NCI-H2107 treated with DMSO at 0.1 percent for 48 hours (cell line): ENCODE data around the gene FBLN1.
"Not testable (repeated sequence)": the region's sequence is repeated elsewhere in the genome, so short reads cannot be mapped to it uniquely, and the experiment has no call there.

Experiments used
- DNase-seq: peaks from one replicate; lab custom pipeline; 2025; ENCODE audit not compliant: unreplicated experiment; lab: John Stamatoyannopoulos, UW

FBLN1 gene

DNA sequence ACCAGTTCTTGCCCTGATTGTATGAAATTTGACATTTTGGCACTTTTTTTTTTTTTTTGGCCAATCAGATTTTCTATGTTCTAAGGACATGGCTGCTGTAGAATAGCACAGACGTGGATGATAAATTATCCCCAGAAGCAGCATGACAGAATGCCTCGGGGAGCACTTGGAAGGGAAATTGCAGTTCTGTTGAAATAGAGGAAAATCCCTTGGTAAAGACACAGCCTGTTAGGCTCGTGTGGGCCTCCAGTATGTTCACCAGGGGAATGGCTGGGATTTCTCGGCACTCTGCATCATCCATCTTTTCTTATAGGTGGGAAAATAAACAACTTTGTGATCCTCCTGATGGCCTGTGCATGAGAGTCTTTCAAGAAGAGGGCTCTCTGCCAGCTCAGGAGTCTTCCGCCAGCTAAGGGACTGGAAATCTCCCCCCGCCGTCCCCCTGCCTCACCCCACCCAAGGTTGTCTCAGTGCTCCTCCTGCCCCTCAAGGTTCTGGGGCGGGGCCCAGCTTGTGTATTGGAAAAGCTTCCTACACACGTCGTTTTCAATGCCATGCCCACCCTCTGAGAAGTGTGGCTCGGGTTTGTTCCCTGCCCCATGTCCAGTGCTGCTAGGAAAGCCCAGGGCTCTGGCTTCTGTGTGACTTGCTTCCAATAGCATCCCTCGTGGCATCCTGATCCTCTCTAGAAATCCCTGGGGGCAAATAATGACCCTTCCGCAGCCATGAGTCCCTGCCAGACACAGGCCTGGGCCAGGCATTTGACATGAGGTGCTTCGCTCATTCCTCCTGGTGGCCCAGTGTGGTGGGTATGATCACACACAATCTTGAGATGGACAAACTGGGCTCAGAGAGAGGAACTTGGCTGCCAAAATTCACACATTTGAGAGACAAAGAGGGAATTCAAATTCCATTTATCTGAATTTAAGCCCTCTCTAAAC is 98.4 kb downstream of the FBLN1 start:
- no peak for DNase-seq

DNA sequence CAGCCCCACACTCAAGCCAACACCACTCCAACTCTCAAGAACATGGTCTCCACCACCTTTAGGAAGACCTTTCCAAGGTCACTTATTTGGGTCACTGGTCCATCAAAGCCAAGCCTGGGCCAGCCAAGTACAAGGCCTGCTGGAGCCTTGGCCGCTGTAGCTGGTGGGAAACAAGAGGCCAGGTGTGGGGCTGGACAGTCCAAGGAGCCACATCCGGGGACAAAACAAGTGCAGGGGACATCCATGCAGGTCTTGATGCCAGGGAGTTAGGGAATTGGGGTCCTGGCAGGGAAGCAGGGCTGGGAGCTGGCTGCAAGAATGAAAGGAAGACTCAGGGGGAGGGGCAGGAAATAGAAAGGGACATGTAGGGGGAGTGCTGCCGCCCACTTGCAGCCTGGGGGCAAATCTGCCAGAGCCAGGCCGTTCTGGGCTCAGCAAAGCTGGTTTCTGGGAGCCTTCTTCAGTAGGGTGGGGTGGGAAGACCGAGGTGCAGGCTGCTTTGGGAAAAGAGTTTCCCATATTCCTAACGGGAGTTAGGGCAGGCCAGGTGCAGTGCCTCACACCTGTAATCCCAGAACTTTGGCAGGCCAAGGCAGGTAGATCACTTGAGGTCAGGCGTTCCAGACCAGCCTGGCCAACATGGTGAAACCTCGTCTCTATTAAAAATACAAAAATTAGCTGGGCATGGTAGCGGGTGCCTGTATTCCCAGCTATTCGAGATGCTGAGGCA is 99.5 kb downstream of the FBLN1 start:
- no peak for DNase-seq

DNA sequence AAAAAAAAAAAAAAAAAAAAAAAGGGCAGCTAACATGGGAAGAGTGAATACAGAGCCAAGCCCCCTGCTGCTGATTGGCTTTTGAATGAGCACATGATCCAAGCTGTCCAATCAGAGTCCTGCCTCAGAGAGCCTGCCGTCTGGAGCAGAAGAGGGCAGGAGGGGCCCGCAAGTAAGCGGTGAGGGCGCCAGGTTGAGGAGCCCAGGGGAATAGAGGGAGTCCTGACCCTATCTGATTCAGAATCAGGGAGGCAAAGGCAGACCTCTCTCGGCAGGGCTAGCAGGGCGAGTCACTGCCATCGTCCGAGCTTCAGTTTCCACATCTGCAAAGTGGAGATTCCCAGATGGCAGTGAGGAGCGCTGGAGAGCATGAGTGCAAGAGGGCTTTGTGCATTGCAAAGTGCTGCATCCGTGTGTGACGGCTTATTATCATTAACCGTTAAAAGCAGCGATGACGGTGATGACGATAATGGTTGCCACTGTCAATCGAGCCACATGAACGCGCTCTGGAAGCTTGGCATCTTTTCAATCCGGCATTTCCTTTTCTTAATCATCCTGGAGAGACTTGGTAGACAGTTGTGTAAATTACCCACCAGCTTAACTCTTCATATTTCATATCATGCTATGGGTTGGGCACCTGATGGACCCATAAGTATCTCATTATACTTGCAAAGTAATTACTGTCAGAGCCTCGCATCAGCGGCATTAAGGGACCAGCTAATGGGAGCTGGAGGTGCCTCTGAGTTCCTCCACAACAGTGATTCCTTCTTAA is 100.3 kb downstream of the FBLN1 start:
- DNase-seq = no peak

DNA sequence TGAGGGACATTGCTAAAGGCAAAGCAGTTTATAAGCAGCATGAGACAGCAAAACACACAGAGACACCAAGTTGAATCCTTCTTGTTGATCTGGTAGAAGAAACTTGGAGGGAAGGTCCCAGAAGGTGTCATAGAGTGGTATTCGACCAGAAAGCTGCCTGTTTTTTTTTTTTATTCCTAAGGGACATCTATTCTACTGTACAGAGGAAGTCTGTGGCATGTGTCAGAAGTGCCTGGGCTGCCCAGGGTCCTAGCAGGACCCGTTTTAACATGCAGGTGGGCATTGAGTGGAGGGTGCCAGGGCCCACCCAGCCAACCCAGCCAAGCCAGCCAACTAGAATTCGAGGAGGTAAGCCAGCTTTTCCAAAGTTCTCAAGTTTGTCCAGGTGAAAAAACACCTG is 100.9 kb downstream of the FBLN1 start:
- no peak for DNase-seq

DNA sequence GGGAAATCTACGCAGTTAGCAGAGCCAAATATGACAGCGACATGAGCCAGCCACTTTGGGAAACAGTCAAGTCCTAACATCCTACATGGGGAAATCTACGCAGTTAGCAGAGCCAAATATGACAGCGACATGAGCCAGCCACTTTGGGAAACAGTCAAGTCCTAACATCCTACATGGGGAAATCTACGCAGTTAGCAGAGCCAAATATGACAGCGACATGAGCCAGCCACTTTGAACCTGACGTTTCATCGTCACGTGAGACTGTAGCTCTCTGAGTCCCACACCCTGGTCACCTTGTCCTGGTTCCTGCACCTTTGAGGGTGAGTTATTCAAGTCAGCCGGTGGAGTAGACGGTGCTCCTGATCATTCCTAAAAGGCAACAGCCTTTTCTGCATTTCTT is 105.4 kb downstream of the FBLN1 start:
- DNase-seq = not testable (repeated sequence)

DNA sequence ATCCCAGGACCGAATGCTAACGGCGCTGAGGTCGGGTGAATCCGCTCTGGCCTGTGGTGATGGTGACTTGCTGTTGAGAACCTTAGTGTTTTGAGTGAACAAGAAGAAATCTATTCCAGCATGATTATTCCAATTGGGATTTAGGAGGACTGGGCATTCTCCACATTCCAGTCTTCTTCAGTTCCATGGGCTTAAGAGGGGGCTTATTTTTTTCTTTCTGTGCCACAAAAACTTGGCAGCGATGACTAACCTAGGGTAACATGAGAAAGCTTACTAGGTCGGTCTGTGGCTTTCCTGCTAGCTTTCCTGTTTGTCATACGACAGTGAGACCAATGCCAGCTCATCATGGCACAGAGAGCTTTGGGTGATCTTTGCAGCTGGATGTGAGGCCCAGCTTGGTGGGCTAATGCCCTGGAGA is 106.1 kb downstream of the FBLN1 start:
- DNase-seq = no peak

DNA sequence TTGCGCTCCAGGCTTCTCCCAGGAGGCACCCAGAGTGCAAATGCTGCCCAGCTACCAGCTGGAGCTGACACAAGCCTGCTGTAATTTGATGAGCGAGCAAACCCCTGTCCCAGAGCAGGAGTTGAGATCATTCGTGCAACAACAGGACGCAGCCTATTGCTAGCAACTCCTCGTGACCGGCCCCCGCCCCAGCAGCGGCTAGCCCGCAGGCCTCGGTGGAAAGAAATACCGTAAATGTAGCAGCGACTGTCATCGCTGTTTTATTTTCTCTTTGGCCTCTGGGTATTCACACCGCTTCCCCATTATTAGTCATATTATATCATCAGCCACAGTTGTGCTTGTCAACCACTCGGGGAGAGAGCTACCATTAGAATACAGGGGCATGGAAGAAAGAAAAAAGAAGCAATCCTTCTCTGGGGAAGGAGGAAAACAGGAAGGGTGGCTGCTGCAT is 109.8 kb downstream of the FBLN1 start:
- DNase-seq = peak; percentile 76

DNA sequence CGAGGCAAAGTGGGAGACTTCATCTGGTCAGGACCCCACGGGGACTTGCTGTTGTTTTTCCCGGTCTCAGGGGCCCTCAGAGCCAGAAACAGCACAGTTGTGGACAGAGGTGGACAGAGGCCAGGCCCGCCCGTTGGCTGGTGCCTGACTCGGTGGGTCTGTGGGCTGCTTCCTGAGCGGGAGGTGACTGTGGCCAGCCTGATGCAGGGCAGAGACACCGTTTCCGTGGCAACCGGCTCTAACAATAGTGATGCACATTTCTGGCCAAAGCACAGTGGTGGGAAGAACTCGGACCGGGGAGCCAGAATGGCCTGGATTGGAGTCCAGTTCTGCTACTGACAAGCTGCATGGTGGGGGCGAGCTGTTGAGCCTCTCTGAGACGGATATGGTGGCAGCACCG is 110.3 kb downstream of the FBLN1 start:
- DNase-seq = no peak

DNA sequence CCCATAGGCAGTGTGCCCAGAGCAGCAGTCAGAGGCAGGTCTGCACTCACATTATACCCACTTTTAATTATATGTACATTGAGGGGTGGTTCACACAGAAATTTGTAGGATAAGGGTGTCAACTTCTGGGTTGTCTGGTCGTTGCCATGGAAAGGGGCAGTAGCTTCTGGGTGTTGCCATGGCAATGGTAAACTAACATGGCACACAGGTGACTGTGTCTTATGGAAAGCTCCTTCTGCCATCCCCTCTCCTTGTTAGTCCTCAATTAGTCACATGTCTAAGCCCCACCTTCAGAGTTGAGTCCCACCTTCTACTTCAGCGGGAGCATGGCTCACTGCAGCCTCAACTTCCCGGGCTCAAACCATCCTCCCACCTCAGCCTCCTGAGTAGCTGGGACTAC is 112.7 kb downstream of the FBLN1 start:
- no peak for DNase-seq

DNA sequence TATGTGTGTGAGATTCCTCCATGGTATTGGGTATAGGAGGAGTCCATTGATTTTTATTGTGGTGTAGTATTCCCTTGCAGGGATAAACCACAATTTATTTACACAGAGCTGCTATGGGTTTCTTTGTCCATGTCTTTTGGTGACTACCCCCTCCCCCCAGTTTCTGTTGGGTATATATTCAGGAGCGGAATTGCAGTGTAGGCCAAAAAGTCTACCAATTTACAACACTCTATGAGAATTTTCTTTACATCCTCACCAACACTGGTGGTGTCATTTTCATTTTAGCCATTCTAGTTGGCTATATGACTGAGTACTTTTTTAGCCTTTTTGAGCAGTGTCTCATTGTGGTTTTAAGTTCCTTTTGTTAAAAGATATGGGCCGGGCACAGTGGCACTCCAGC is 113.7 kb downstream of the FBLN1 start:
- DNase-seq = no peak

DNA sequence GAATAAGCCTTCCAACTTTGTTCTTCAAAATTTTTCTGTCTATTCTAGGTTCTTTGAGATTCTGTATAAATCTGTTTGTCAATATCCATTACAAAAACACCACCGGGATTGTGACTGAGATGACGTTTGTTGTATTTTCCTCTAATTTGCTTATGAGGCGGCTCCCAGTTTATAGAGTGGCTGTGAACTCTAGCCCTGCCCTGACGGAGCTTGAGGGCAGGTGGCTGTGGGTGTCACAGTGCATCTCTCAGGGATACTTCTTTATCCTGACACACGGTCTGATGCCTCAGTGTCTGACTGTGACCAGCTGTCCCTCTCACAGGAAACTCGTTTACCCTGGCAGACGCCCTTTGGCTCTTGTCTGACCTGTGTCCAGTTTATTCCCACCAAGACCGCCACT is 115.3 kb downstream of the FBLN1 start:
- DNase-seq = no peak

DNA sequence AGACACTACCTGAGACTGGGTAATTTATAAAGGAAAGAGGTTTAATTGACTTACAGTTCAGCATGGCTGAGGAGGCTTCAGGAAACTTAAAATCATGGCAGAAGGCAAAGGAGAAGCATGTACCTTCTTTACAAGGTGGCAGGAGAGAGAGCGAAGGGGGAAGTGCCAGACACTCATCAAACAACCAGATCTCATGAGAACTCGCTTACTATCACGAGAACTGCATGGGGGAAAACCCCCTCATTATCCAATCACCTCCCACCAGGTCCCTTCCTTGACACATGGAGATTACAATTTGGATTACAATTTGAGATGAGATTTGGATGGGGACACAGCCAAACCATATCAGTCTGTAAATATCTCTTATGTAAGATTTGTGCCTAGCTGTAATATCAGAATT is 118.0 kb downstream of the FBLN1 start:
- DNase-seq = no peak

DNA sequence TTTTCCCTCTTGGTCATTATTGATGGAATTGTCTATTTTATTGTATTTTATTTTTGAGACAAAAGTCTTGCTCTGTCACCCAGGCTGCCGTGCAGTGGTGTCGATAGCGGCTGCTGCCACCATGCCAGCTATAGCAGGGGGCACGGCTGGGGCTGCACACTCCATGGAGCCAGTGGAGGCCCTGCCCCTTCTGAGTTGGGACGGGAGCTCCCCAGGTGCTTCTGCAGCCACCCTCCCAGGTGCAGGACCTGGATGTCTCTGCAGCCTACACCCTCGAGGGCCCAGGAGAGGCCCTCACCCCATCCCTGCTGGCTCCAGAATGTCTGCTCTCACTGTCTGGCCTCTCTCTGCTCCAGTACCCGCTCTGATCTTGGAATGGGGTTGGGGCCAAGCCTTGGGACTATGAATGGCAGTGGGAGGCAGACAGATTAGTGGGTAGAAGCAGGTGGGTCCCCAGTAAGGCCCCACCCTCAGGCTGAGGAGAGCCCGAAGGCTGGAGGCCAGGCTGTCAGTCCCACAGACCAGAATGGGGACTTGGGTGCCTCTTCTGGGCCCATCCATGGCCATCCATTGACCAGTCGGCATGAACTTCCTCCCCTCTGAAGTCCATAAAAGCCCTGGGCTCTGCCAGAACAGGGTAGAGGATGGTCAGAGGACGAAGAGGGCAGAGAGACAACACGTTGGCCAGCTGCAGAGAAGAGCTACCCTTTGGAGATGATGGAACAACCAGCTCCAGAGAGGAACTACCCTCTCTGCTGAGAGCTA is 119.3 kb downstream of the FBLN1 start:
- no peak for DNase-seq

DNA sequence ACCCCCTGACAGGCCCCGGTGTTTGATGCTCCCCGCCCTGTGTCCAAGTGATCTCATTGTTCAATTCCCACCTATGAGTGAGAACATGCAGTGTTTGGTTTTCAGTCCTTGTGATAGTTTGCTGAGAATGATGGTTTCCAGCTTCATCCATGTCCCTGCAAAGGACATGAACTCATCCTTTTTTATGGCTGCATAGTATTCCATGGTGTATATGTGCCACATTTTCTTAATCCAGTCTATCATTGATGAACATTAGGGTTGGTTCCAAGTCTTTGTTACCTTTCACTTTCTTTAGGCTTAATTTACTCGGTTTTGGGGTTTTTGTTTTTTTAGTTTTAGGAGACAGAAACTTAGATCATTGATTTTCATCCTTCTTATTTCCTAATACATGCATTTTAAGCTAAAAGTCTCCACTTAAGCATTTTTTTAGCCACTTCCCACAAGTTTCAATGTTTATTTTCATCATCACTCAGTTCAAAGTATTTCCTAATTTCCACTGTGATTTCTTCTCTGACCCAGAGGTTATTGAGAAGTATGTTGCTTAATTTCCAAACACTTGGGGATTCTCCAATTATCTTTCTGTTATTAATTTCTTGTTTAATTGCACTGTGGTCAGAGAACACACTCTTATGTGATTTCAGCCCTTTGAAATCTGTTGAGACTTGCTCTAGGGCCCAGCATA is 120.9 kb downstream of the FBLN1 start:
- not testable (repeated sequence) for DNase-seq

DNA sequence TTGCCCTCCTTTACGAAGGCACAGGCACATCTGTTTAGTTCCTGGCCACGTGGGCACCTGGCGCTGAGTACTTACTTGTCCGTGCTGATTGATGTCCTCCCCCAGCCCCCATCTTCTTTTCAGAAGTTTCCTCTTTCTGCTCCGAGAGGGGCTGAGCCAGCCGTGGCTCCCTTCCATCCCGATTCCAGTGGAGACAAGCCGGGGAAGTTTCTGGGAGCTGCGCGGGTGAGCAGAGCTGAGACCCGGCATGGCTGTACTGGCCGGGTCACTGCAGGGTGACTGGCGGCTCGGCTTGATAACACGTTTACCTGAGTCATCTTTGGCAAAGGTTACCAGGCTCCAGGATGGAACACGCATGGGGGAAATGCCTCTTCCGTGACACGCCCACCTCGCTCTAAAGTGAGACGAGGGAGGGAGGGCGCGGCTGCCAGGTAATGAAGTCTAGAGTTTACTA is 123.5 kb downstream of the FBLN1 start:
- DNase-seq = no peak

DNA sequence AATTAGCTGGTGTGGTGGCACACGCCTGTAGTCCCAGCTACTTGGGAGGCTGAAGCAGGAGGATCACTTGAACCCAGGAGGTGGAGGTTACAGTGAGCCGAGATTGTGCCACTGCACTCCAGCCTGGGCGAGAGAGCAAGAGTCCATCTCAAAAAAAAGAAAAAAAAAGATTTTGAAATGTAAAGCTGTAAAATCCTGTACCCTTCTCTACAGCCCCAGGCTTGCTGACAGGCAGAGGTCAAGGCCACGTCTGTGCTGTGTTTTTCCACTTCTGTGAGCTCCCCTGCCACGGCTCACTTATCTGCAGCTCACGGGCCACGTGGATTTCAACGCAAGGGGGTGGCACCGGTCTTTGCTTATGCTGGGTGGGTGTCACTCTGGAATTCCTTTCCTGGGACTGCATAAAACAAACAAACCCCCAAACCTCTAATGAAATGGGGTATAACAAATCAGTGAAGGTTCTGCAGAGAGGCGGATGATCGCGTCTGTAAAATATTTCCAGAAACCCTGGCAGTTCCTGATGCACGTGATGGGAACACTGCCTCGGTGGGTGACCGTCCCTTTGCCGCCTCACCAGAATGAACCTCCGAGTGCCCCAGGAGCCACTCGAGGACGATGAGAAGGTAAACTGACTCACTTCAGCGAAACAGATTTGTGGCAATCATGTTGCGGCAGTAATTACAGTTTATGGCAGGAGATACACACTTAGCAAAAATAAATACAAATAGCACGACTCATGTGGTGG is 125.0 kb downstream of the FBLN1 start:
- no peak for DNase-seq

DNA sequence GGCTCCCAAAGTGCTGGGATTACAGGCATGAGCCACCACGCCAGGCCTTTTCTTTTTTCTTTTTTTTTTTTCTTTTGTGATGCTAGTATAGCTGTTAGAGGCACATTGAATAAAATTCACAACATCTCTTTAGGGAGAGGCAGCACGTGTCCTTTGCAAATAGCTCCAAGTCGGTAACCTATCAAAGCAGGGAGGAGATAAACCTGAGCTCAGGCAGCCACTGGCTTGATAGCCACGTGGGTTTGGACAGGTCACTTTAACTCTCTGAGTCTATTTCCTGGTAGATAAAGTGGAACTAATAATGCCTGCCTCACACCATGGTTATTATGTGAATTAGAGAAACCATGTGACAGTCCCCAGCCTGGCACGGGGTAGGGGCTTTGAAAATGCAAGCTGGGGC is 125.8 kb downstream of the FBLN1 start:
- no peak for DNase-seq

DNA sequence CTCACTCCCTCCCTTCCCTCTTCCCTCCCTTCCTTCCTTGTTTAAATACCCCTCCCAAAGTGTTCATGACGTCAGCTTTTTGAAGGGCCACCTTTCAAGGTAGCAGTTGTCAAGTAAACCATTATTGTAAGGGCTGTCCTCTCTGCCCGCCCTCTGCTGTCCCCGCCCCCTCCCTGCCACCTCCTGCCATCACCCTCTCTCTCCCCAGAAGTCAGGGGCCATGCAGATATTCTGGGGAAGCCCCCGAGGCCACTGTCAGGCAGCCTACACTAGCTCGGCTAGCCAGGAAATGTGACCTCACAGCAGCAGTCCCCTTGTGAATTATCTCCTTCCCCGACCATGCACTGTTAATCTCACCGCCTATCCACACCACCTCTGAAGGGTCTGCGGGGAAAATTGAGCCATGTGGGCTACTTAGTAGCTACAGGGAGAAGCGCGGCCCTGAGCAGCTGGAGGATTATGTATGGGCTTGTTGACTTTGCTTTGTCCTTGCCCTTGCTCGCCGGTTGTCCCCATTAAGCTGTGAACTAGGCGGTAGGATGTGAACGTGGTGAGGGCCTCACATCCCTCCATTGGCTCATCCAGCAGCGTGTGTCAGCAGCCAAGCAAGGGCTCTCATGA is 126.9 kb downstream of the FBLN1 start:
- DNase-seq = peak; percentile 16

DNA sequence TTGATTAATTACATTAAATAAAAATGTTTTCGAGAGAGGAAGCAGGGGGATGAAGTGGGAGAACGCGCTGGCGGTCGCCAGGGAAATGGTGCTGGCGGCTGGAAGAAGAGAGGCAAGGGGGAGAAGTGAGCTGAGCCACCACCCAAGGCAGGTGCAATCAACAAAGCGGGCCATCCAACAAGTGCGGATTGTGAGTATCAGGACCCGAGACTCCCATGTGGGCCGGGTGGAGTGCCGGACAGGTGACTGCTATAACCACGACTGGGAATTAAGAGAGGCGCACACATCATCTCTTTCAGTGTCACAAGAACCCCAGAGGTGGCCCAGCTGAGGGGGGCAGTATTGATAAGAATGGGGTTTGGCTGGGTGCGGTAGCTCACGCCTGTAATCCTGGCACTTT is 127.8 kb downstream of the FBLN1 start:
- no peak for DNase-seq
